ENCODE results near the gene LZTS3.

GRCh38 chr20:3218307-3218988 lies 45.1 kb upstream of the LZTS3 start:
- no peak for TF ChIP-seq ZFP3 (CRISPR knock-in tag; IDR thresholded peaks at IDR 0.05)
- TF ChIP-seq, protein P1, sequence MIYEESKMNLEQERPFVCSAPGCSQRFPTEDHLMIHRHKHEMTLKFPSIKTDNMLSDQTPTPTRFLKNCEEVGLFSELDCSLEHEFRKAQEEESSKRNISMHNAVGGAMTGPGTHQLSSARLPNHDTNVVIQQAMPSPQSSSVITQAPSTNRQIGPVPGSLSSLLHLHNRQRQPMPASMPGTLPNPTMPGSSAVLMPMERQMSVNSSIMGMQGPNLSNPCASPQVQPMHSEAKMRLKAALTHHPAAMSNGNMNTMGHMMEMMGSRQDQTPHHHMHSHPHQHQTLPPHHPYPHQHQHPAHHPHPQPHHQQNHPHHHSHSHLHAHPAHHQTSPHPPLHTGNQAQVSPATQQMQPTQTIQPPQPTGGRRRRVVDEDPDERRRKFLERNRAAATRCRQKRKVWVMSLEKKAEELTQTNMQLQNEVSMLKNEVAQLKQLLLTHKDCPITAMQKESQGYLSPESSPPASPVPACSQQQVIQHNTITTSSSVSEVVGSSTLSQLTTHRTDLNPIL (CRISPR knock-in tag; IDR thresholded peaks at IDR 0.05; ENCODE audit: low read depth) = no peak
- TF ChIP-seq, protein P2, sequence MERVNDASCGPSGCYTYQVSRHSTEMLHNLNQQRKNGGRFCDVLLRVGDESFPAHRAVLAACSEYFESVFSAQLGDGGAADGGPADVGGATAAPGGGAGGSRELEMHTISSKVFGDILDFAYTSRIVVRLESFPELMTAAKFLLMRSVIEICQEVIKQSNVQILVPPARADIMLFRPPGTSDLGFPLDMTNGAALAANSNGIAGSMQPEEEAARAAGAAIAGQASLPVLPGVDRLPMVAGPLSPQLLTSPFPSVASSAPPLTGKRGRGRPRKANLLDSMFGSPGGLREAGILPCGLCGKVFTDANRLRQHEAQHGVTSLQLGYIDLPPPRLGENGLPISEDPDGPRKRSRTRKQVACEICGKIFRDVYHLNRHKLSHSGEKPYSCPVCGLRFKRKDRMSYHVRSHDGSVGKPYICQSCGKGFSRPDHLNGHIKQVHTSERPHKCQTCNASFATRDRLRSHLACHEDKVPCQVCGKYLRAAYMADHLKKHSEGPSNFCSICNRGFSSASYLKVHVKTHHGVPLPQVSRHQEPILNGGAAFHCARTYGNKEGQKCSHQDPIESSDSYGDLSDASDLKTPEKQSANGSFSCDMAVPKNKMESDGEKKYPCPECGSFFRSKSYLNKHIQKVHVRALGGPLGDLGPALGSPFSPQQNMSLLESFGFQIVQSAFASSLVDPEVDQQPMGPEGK (CRISPR knock-in tag; IDR thresholded peaks at IDR 0.05; ENCODE audit: borderline replicate concordance) = no peak
- no peak for TF ChIP-seq ARNTL (CRISPR knock-in tag; IDR thresholded peaks at IDR 0.05; ENCODE audit: borderline replicate concordance, low read depth)
- no peak for TF ChIP-seq ZNF70 (CRISPR knock-in tag; IDR thresholded peaks at IDR 0.05)
- no peak for TF ChIP-seq PPARA (CRISPR knock-in tag; IDR thresholded peaks at IDR 0.05; ENCODE audit: borderline replicate concordance)
- TF ChIP-seq OSR1 (CRISPR knock-in tag; IDR thresholded peaks at IDR 0.05) = no peak
